Gastroesophageal sphincter (tissue), 3 donors: Measurements from ENCODE around the gene PRXL2B.

Source experiments
- POLR2AphosphoS5 ChIP-seq: sonication (generic); formaldehyde crosslinking; IDR thresholded peaks from one replicate; pipeline ENCODE4 v1.6.1; 2017; ENCODE audit warnings: antibody characterized with exemption
- TF ChIP-seq, protein P1 (sequence below), 4 experiments: fragments of 200-600 bp in 2 of 4; fragments of 450-650 bp in 2 of 4; sonication (generic) in 1 of 4; IDR thresholded peaks; one replicate each; pipeline ENCODE4 v1.5.1; 2017 to 2019; ENCODE audit warnings: antibody characterized with exemption in 4 of 4, mild to moderate bottlenecking in 2 of 4, moderate library complexity in 2 of 4

GRCh38 chr1:2605509-2606395 lies 19.2 kb downstream of the PRXL2B start:
- TF ChIP-seq, protein P1, sequence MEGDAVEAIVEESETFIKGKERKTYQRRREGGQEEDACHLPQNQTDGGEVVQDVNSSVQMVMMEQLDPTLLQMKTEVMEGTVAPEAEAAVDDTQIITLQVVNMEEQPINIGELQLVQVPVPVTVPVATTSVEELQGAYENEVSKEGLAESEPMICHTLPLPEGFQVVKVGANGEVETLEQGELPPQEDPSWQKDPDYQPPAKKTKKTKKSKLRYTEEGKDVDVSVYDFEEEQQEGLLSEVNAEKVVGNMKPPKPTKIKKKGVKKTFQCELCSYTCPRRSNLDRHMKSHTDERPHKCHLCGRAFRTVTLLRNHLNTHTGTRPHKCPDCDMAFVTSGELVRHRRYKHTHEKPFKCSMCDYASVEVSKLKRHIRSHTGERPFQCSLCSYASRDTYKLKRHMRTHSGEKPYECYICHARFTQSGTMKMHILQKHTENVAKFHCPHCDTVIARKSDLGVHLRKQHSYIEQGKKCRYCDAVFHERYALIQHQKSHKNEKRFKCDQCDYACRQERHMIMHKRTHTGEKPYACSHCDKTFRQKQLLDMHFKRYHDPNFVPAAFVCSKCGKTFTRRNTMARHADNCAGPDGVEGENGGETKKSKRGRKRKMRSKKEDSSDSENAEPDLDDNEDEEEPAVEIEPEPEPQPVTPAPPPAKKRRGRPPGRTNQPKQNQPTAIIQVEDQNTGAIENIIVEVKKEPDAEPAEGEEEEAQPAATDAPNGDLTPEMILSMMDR (IDR thresholded peaks at IDR 0.05): no peak
- TF ChIP-seq POLR2AphosphoS5: no peak
